K562 (cell line): ENCODE measurements around the gene MGP.

Experiments used
- CTBP1 ChIP-seq: fragments of 450-650 bp; IDR thresholded peaks from 2 replicates; pipeline ENCODE4 v1.6.1; 2016; ENCODE audit warnings: borderline replicate concordance
- EZH2 ChIP-seq: IDR thresholded peaks from 2 replicates; pipeline ENCODE4 v1.6.1; 2012; ENCODE audit warnings: low read depth, mild to moderate bottlenecking, inconsistent platforms, low read length, borderline replicate concordance
- MCM3 ChIP-seq: fragments of 450-650 bp; IDR thresholded peaks from 2 replicates; pipeline ENCODE4 v1.6.1; 2016
- MYNN ChIP-seq, 2 experiments: sonication (generic); formaldehyde crosslinking in 1 of 2; IDR thresholded peaks; 2 replicates each; pipeline versions ENCODE4 v1.5.0 to v1.6.1; 2016 to 2020; ENCODE audit warnings: antibody characterized with exemption in 1 of 2, missing genetic modification reagents in 1 of 2
- PCBP1 ChIP-seq: fragments of 200-400 bp; formaldehyde crosslinking; IDR thresholded peaks from 2 replicates; pipeline ENCODE4 v1.6.1; 2018; ENCODE audit warnings: mild to moderate bottlenecking, low read depth, low read length; ENCODE audit not compliant: poor library complexity, severe bottlenecking
- POLR2A ChIP-seq: fragments of 450-650 bp; conservative IDR thresholded peaks from 2 replicates; pipeline ENCODE4 v1.6.1; 2016
- ZNF354B ChIP-seq: fragments of 250-450 bp; sonication (Bioruptor Pico); IDR thresholded peaks from 2 replicates; pipeline ENCODE4 v1.4.0; 2020
- TF ChIP-seq, protein P1 (sequence below): sonication (generic); formaldehyde crosslinking; IDR thresholded peaks from 2 replicates; pipeline ENCODE4 v1.8.0; 2022; ENCODE audit warnings: missing genetic modification reagents, mild to moderate bottlenecking, borderline replicate concordance
- TF ChIP-seq, protein P2 (sequence below): sonication (generic); formaldehyde crosslinking; IDR thresholded peaks from 2 replicates; pipeline ENCODE4 v1.4.0; 2020; ENCODE audit warnings: mild to moderate bottlenecking, missing genetic modification reagents
- TF ChIP-seq, protein P3 (sequence below): sonication (generic); formaldehyde crosslinking; IDR thresholded peaks from 2 replicates; pipeline ENCODE4 v1.5.0; 2020; ENCODE audit warnings: missing genetic modification reagents
- TF ChIP-seq, protein P4 (sequence below), 3 experiments: IDR thresholded peaks in 2 of 3; conservative IDR thresholded peaks in 1 of 3; 2 replicates each; pipeline ENCODE4 v1.5.1; 2011 to 2012; ENCODE audit warnings: low read length in 3 of 3, mild to moderate bottlenecking in 3 of 3, control low read depth in 2 of 3, improper control_type of control experiment in 1 of 3, inconsistent platforms in 1 of 3, low read depth in 1 of 3, mixed read lengths in 1 of 3, moderate library complexity in 1 of 3; ENCODE audit not compliant: insufficient read depth in 2 of 3

DNA sequence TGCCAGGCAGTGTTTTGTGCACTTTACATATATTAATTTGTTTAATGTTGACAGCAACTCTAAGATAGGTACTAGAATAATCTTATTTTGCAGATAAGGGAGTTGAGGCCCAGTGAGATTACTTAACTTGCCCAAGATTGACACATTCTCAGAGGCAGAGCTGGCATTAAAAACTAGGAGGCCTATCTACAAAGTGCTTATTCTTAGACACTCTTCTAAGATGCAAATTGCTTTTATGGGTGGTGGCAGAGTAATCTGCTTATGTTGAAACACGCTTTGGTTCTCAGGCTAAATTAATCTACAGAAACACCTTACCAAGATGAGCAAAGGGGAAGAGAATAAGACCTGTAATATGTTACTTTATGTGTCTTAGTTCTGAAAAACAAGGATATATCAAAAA is 7.2 kb downstream of the MGP start:
- TF ChIP-seq, protein P1, sequence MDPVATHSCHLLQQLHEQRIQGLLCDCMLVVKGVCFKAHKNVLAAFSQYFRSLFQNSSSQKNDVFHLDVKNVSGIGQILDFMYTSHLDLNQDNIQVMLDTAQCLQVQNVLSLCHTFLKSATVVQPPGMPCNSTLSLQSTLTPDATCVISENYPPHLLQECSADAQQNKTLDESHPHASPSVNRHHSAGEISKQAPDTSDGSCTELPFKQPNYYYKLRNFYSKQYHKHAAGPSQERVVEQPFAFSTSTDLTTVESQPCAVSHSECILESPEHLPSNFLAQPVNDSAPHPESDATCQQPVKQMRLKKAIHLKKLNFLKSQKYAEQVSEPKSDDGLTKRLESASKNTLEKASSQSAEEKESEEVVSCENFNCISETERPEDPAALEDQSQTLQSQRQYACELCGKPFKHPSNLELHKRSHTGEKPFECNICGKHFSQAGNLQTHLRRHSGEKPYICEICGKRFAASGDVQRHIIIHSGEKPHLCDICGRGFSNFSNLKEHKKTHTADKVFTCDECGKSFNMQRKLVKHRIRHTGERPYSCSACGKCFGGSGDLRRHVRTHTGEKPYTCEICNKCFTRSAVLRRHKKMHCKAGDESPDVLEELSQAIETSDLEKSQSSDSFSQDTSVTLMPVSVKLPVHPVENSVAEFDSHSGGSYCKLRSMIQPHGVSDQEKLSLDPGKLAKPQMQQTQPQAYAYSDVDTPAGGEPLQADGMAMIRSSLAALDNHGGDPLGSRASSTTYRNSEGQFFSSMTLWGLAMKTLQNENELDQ (CRISPR knock-in tag) = no peak
- TF ChIP-seq EZH2 (no peak), POLR2A (no peak), MCM3 (no peak), ZNF354B (CRISPR knock-in tag) (no peak), CTBP1 (no peak), PCBP1 (no peak), MYNN (IDR thresholded peaks at IDR 0.05) (no peak), MYNN (CRISPR knock-in tag; IDR thresholded peaks at IDR 0.05) (no peak)
- TF ChIP-seq, protein P2, sequence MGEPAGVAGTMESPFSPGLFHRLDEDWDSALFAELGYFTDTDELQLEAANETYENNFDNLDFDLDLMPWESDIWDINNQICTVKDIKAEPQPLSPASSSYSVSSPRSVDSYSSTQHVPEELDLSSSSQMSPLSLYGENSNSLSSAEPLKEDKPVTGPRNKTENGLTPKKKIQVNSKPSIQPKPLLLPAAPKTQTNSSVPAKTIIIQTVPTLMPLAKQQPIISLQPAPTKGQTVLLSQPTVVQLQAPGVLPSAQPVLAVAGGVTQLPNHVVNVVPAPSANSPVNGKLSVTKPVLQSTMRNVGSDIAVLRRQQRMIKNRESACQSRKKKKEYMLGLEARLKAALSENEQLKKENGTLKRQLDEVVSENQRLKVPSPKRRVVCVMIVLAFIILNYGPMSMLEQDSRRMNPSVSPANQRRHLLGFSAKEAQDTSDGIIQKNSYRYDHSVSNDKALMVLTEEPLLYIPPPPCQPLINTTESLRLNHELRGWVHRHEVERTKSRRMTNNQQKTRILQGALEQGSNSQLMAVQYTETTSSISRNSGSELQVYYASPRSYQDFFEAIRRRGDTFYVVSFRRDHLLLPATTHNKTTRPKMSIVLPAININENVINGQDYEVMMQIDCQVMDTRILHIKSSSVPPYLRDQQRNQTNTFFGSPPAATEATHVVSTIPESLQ (CRISPR knock-in tag) = no peak
- TF ChIP-seq, protein P3, sequence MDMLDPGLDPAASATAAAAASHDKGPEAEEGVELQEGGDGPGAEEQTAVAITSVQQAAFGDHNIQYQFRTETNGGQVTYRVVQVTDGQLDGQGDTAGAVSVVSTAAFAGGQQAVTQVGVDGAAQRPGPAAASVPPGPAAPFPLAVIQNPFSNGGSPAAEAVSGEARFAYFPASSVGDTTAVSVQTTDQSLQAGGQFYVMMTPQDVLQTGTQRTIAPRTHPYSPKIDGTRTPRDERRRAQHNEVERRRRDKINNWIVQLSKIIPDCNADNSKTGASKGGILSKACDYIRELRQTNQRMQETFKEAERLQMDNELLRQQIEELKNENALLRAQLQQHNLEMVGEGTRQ = no peak
- TF ChIP-seq, protein P4, sequence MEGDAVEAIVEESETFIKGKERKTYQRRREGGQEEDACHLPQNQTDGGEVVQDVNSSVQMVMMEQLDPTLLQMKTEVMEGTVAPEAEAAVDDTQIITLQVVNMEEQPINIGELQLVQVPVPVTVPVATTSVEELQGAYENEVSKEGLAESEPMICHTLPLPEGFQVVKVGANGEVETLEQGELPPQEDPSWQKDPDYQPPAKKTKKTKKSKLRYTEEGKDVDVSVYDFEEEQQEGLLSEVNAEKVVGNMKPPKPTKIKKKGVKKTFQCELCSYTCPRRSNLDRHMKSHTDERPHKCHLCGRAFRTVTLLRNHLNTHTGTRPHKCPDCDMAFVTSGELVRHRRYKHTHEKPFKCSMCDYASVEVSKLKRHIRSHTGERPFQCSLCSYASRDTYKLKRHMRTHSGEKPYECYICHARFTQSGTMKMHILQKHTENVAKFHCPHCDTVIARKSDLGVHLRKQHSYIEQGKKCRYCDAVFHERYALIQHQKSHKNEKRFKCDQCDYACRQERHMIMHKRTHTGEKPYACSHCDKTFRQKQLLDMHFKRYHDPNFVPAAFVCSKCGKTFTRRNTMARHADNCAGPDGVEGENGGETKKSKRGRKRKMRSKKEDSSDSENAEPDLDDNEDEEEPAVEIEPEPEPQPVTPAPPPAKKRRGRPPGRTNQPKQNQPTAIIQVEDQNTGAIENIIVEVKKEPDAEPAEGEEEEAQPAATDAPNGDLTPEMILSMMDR (IDR thresholded peaks at IDR 0.05 in 2 of 3, conservative IDR thresholded peaks at IDR 0.05 in 1 of 3; ENCODE audit: insufficient read depth in 2 of 3, low read depth in 1 of 3, low read length in 3 of 3) = no peak
